T-helper 2 cell treated with Interferon-gamma antibody and Interleukin-4, amounts not matched to agents 5 μg/mL and 100 μg/mL, for 36 hours (primary cell): ENCODE measurements around the gene CACUL1.
A peak's percentile ranks its signal among the peaks of the same experiment; 100 is the strongest.
"Not testable (repeated sequence)": the region's sequence is repeated elsewhere in the genome, so short reads cannot be mapped to it uniquely, and the experiment has no call there.

ENCODE experiments used
- DNase-seq: peaks from one replicate; pipeline ENCODE4 v3.0.0; 2021; ENCODE audit warnings: low spot score
- H3K27ac Mint-ChIP-seq: one replicate; pipeline ENCODE4 v1.8.0; 2021; ENCODE audit warnings: mild to moderate bottlenecking, mixed read lengths
- H3K27me3 Mint-ChIP-seq: one replicate; pipeline ENCODE4 v1.8.0; 2021; ENCODE audit warnings: low read depth, mixed read lengths
- H3K36me3 Mint-ChIP-seq: one replicate; pipeline ENCODE4 v1.8.0; 2021; ENCODE audit warnings: low read depth, mixed read lengths
- H3K4me1 Mint-ChIP-seq: one replicate; pipeline ENCODE4 v1.8.0; 2021; ENCODE audit warnings: low read depth, mixed read lengths
- H3K4me3 Mint-ChIP-seq: one replicate; pipeline ENCODE4 v1.8.0; 2022; ENCODE audit warnings: mild to moderate bottlenecking, moderate library complexity, mixed read lengths
- H3K9me3 Mint-ChIP-seq: one replicate; pipeline ENCODE4 v1.8.0; 2021; ENCODE audit warnings: mixed read lengths

The CACUL1 gene

GRCh38 chr10:118672153-118672552 is 82.6 kb downstream of the CACUL1 start:
- Mint-ChIP-seq H3K4me3 (no peak overlapping the region), H3K36me3 (no peaks in the 10 kb centered on the region), H3K27me3 (no peaks in the 10 kb centered on the region), H3K4me1 (no peaks in the 10 kb centered on the region), H3K9me3 (no peaks in the 10 kb centered on the region), H3K27ac (no peak overlapping the region)
- no peak for DNase-seq

GRCh38 chr10:118671221-118671620 is 83.5 kb downstream of the CACUL1 start:
- H3K27me3 Mint-ChIP-seq, H3K4me1 Mint-ChIP-seq, DNase-seq, H3K4me3 Mint-ChIP-seq, H3K27ac Mint-ChIP-seq, H3K36me3 Mint-ChIP-seq, H3K9me3 Mint-ChIP-seq: not testable (repeated sequence)

GRCh38 chr10:118670472-118671124 is 84.2 kb downstream of the CACUL1 start:
- DNase-seq = no peak
- Mint-ChIP-seq H3K9me3 (no peaks in the 10 kb centered on the region), H3K4me1 (no peaks in the 10 kb centered on the region), H3K4me3 (no peak overlapping the region), H3K27ac (no peak overlapping the region), H3K36me3 (no peaks in the 10 kb centered on the region), H3K27me3 (no peaks in the 10 kb centered on the region)

GRCh38 chr10:118669835-118670234 is 84.9 kb downstream of the CACUL1 start:
- Mint-ChIP-seq H3K9me3 (no peaks in the 10 kb centered on the region), H3K27ac (no peak overlapping the region), H3K4me1 (no peaks in the 10 kb centered on the region)

GRCh38 chr10:118669020-118669791 is 85.6 kb downstream of the CACUL1 start:
- DNase-seq = no peak
- Mint-ChIP-seq H3K36me3 (no peaks in the 10 kb centered on the region), H3K27ac (no peak overlapping the region), H3K9me3 (no peaks in the 10 kb centered on the region), H3K4me3 (no peak overlapping the region), H3K4me1 (no peaks in the 10 kb centered on the region), H3K27me3 (peaks cover 4% of the 10 kb centered on the region)

More at GRCh38 chr10:118669835-118670234, 84.9 kb downstream of the CACUL1 start:
- DNase-seq = no peak
- no peaks in the 10 kb centered on the region for H3K36me3 Mint-ChIP-seq
- H3K27me3 Mint-ChIP-seq = peaks cover 2% of the 10 kb centered on the region
- H3K4me3 Mint-ChIP-seq = no peak overlapping the region

- Mint-ChIP-seq H3K9me3 (no peaks in the 10 kb centered on the region), H3K27me3 (peaks cover 4% of the 10 kb centered on the region), H3K4me3 (no peak overlapping the region), H3K27ac (no peak overlapping the region), H3K36me3 (no peaks in the 10 kb centered on the region), H3K4me1 (no peaks in the 10 kb centered on the region)
- DNase-seq = no peak
These were observed 86.4 kb downstream of the CACUL1 start for GRCh38 chr10:118668228-118668952.

GRCh38 chr10:118667732-118668131 is 87.0 kb downstream of the CACUL1 start:
- Mint-ChIP-seq H3K4me3 (no peak overlapping the region), H3K9me3 (no peaks in the 10 kb centered on the region), H3K27ac (no peak overlapping the region), H3K27me3 (peaks cover 6% of the 10 kb centered on the region), H3K36me3 (no peaks in the 10 kb centered on the region), H3K4me1 (peaks cover 3% of the 10 kb centered on the region)
- DNase-seq = no peak

GRCh38 chr10:118666350-118666749 is 88.4 kb downstream of the CACUL1 start:
- no peak overlapping the region for H3K4me3 Mint-ChIP-seq
- DNase-seq = no peak
- no peaks in the 10 kb centered on the region for H3K36me3 Mint-ChIP-seq
- no peak overlapping the region for H3K27ac Mint-ChIP-seq
- H3K9me3 Mint-ChIP-seq = no peaks in the 10 kb centered on the region
- H3K4me1 Mint-ChIP-seq = peaks cover 6% of the 10 kb centered on the region
- peaks cover 11% of the 10 kb centered on the region for H3K27me3 Mint-ChIP-seq

GRCh38 chr10:118664321-118664720 is 90.4 kb downstream of the CACUL1 start:
- no peak for DNase-seq
- Mint-ChIP-seq H3K36me3 (no peaks in the 10 kb centered on the region), H3K27me3 (peaks cover 16% of the 10 kb centered on the region), H3K9me3 (no peaks in the 10 kb centered on the region), H3K27ac (no peak overlapping the region), H3K4me3 (no peak overlapping the region), H3K4me1 (peaks cover 10% of the 10 kb centered on the region)

GRCh38 chr10:118663176-118663575 is 91.6 kb downstream of the CACUL1 start:
- DNase-seq = no peak
- H3K27me3 Mint-ChIP-seq = peaks cover 20% of the 10 kb centered on the region
- no peaks in the 10 kb centered on the region for H3K9me3 Mint-ChIP-seq
- peaks cover 17% of the 10 kb centered on the region for H3K4me1 Mint-ChIP-seq
- no peaks in the 10 kb centered on the region for H3K36me3 Mint-ChIP-seq
- no peak overlapping the region for H3K4me3 Mint-ChIP-seq
- H3K27ac Mint-ChIP-seq = no peak overlapping the region

GRCh38 chr10:118662228-118663035 is 92.3 kb downstream of the CACUL1 start:
- no peaks in the 10 kb centered on the region for H3K36me3 Mint-ChIP-seq
- H3K27me3 Mint-ChIP-seq = peaks cover 22% of the 10 kb centered on the region
- DNase-seq = no peak
- H3K9me3 Mint-ChIP-seq = no peaks in the 10 kb centered on the region
- H3K4me1 Mint-ChIP-seq = peaks cover 23% of the 10 kb centered on the region
- H3K4me3 Mint-ChIP-seq = no peak overlapping the region
- no peak overlapping the region for H3K27ac Mint-ChIP-seq

GRCh38 chr10:118658762-118659161 is 96.0 kb downstream of the CACUL1 start:
- no peak overlapping the region for H3K27ac Mint-ChIP-seq
- H3K36me3 Mint-ChIP-seq = no peaks in the 10 kb centered on the region
- peaks cover 29% of the 10 kb centered on the region for H3K27me3 Mint-ChIP-seq
- no peak for DNase-seq
- H3K4me1 Mint-ChIP-seq = peaks cover 25% of the 10 kb centered on the region
- H3K9me3 Mint-ChIP-seq = peaks cover 4% of the 10 kb centered on the region
- no peak overlapping the region for H3K4me3 Mint-ChIP-seq

GRCh38 chr10:118658168-118658567 is 96.6 kb downstream of the CACUL1 start:
- Mint-ChIP-seq H3K27me3 (peaks cover 31% of the 10 kb centered on the region), H3K4me1 (peaks cover 22% of the 10 kb centered on the region), H3K4me3 (peak overlapping the region; percentile 42)
- DNase-seq, H3K27ac Mint-ChIP-seq, H3K36me3 Mint-ChIP-seq, H3K9me3 Mint-ChIP-seq: not testable (repeated sequence)
